ENCODE results near the gene NPBWR2.

NPBWR2 gene

GRCh38 chr20:64106981-64107735 is at the start of gene NPBWR2:
Gene NPBWR2, minus strand, starts transcription at chr20:64107565. Its CDS starts 734 bp downstream, at chr20:64106831.
- no peaks in the 10 kb centered on the region for H3K79me2 ChIP-seq (ENCODE audit: low read length)
- no peaks in the 10 kb centered on the region for H3K9me3 ChIP-seq (replicated peaks; ENCODE audit: insufficient read depth, low read length)
- DNase-seq: no peak
- H3K27me3 ChIP-seq (replicated peaks; ENCODE audit: insufficient read depth, low read length): peaks cover 91% of the 10 kb centered on the region
- no peak within 1 kb of the TSS for H3K4me3 ChIP-seq (ENCODE audit: low read length)
- TF ChIP-seq CTCF (IDR thresholded peaks at IDR 0.05; ENCODE audit: low read length) (no peak), EZH2 (optimal IDR thresholded peaks at IDR 0.05; ENCODE audit: low read depth, low read length) (no peak), EZH2phosphoT487 (IDR thresholded peaks at IDR 0.05; ENCODE audit: low read length) (no peak)
- no peak within 1 kb of the TSS for H3K9ac ChIP-seq (ENCODE audit: low read length)
- no peak within 1 kb of the TSS for H3K4me2 ChIP-seq (ENCODE audit: low read depth, low read length)
- no peaks in the 10 kb centered on the region for H3K4me1 ChIP-seq (ENCODE audit: low read length)
- no peak within 1 kb of the TSS for H3K27ac ChIP-seq (ENCODE audit: low read length)
- no peaks in the 10 kb centered on the region for H3K9me2 ChIP-seq (replicated peaks; ENCODE audit: insufficient read depth, low read length)
- no peak within 1 kb of the TSS for H2AFZ ChIP-seq (ENCODE audit: low read length)
- H3K36me3 ChIP-seq (replicated peaks; ENCODE audit: insufficient read depth, low read length): no peaks in the 10 kb centered on the region
- H3F3A ChIP-seq (ENCODE audit: insufficient read depth, low read length): no peaks in the 10 kb centered on the region
- H4K20me1 ChIP-seq (ENCODE audit: insufficient read depth, low read length): no peaks in the 10 kb centered on the region

DNA sequence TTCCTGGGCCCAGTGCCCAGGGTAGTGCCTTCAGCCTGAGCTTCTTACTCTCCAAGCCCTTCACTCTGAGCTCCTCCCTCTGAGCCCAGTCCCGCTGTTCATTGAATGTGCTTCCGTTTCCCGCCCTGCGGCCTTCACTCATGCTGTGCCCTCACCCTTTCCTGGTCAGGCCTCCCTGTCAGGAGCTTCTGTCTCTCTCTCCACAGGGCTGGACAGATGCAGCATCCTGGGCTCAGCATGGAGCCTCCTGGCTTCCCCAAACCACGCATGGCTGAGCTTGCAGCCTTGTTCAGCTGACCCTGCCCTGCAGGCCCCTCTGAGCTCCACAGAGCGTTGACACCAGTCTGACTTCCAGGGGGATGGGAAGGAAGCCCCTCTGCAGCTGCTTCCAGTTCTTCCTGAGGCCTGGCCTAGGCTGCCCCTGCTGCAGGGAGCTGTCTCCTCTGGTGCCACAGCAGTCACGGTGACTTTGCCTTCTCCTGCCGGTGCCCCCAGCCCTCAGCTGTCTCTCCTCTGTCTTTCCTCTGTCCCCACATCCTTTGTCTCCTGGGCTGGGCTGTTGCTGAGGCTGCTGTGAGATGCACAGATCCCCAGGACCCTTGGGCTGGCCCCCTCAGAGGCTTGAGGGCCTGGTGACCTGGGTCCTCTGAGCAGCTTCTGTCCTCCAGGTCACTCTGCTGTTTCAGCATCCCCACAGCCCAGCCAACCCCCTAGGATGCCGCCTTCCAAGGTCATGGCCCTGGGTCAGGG is 48.9 kb upstream of the NPBWR2 start:
- DNase-seq: no peak
- no peaks in the 10 kb centered on the region for H3K9me3 ChIP-seq (replicated peaks; ENCODE audit: insufficient read depth, low read length)
- no peaks in the 10 kb centered on the region for H4K20me1 ChIP-seq (ENCODE audit: insufficient read depth, low read length)
- H3K36me3 ChIP-seq (replicated peaks; ENCODE audit: insufficient read depth, low read length): no peaks in the 10 kb centered on the region
- TF ChIP-seq CTCF (IDR thresholded peaks at IDR 0.05; ENCODE audit: low read length) (no peak), EZH2phosphoT487 (IDR thresholded peaks at IDR 0.05; ENCODE audit: low read length) (no peak), EZH2 (optimal IDR thresholded peaks at IDR 0.05; ENCODE audit: low read depth, low read length) (no peak)
- H3K4me2 ChIP-seq (ENCODE audit: low read depth, low read length): no peak overlapping the region
- peaks cover 86% of the 10 kb centered on the region for H3K27me3 ChIP-seq (replicated peaks; ENCODE audit: insufficient read depth, low read length)
- H3F3A ChIP-seq (ENCODE audit: insufficient read depth, low read length): no peaks in the 10 kb centered on the region
- H3K79me2 ChIP-seq (ENCODE audit: low read length): no peaks in the 10 kb centered on the region
- no peak overlapping the region for H2AFZ ChIP-seq (ENCODE audit: low read length)
- H3K9ac ChIP-seq (ENCODE audit: low read length): no peak overlapping the region
- no peaks in the 10 kb centered on the region for H3K4me1 ChIP-seq (ENCODE audit: low read length)
- H3K9me2 ChIP-seq (replicated peaks; ENCODE audit: insufficient read depth, low read length): no peaks in the 10 kb centered on the region
- H3K4me3 ChIP-seq (ENCODE audit: low read length): no peak overlapping the region
- H3K27ac ChIP-seq (ENCODE audit: low read length): no peak overlapping the region

DNA sequence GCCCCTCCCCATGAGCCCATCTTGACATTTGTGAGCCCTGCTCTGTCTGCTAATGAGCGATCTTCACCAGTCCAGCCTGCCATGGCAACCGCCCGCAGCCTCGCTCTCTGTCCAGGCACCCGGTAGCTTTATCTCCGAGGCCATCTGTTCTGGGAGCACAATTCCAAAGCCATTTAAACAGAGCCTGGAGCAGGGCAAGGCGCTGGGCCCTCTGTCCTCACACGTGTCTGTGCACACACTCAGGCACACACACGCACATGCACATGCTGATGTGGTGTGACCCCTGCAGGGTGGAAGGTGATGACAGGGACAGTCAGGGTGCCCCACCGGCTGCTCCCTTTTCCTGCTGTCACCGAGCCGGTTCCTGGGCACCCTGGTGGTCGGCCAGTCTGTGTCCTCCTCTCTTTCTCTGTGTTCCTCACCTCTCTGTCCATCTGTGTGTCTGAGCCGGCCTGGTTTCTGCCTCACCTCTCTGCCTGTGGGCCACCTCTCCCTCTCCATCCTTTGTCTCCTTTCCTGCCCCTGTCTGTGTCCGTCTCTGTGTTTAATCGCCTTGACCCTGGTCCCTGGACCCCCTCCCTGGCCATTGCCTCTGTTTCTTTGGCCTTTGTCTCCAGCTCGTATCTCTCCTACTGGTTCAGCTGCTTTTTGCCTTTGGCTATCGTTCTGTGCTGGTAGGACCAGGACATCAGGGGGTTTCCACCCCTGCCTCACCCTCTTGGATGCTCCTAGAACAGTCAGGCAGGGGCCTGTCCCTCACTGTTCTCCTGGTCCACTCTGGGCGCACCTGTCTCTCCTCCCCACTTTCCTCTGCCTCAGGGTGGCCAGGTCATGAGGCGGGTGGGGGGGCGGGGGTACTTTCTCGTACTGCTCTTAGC is 48.1 kb upstream of the NPBWR2 start:
- DNase-seq: no peak
- Histone ChIP-seq H3K27me3 (replicated peaks; ENCODE audit: insufficient read depth, low read length) (peaks cover 86% of the 10 kb centered on the region), H3K4me1 (ENCODE audit: low read length) (no peaks in the 10 kb centered on the region), H3K79me2 (ENCODE audit: low read length) (no peaks in the 10 kb centered on the region), H3K4me3 (ENCODE audit: low read length) (no peak overlapping the region), H4K20me1 (ENCODE audit: insufficient read depth, low read length) (no peaks in the 10 kb centered on the region), H3K27ac (ENCODE audit: low read length) (no peak overlapping the region), H3K9ac (ENCODE audit: low read length) (no peak overlapping the region), H3K4me2 (ENCODE audit: low read depth, low read length) (no peak overlapping the region), H3K9me3 (replicated peaks; ENCODE audit: insufficient read depth, low read length) (no peaks in the 10 kb centered on the region), H3K36me3 (replicated peaks; ENCODE audit: insufficient read depth, low read length) (no peaks in the 10 kb centered on the region), H2AFZ (ENCODE audit: low read length) (no peak overlapping the region), H3F3A (ENCODE audit: insufficient read depth, low read length) (no peaks in the 10 kb centered on the region), H3K9me2 (replicated peaks; ENCODE audit: insufficient read depth, low read length) (no peaks in the 10 kb centered on the region)
- TF ChIP-seq EZH2 (optimal IDR thresholded peaks at IDR 0.05; ENCODE audit: low read depth, low read length) (no peak), EZH2phosphoT487 (IDR thresholded peaks at IDR 0.05; ENCODE audit: low read length) (no peak), CTCF (IDR thresholded peaks at IDR 0.05; ENCODE audit: low read length) (no peak)

Data from MM.1S (cell line).